NT2/D1 (cell line): ENCODE results near the gene HEMK1.

Source experiments
- DNase-seq: peaks from one replicate; pipeline ENCODE4 v3.0.0-alpha.2; 2011; ENCODE audit warnings: low read depth, low spot score
- H3K27me3 ChIP-seq: 2 replicates; pipeline ENCODE4 v1.6.0; 2011; ENCODE audit warnings: mild to moderate bottlenecking; ENCODE audit not compliant: insufficient read length, insufficient read depth
- H3K36me3 ChIP-seq: 2 replicates; pipeline ENCODE4 v1.6.1; 2011; ENCODE audit warnings: mild to moderate bottlenecking, low read length, mixed read lengths; ENCODE audit not compliant: insufficient read depth, insufficient read length
- H3K4me1 ChIP-seq: 2 replicates; pipeline ENCODE4 v1.5.1; 2011; ENCODE audit not compliant: insufficient read depth, insufficient read length
- H3K4me3 ChIP-seq: 2 replicates; pipeline ENCODE4 v1.5.1; 2011; ENCODE audit warnings: low read depth; ENCODE audit not compliant: insufficient read length
- H3K9ac ChIP-seq: 2 replicates; pipeline ENCODE4 v1.6.0; 2011; ENCODE audit warnings: low read depth; ENCODE audit not compliant: insufficient read length
- H3K9me3 ChIP-seq: 2 replicates; pipeline ENCODE4 v1.5.1; 2011; ENCODE audit warnings: mild to moderate bottlenecking, low read length; ENCODE audit not compliant: insufficient read depth
- SUZ12 ChIP-seq: IDR thresholded peaks from 2 replicates; pipeline ENCODE4 v1.6.1; 2011; ENCODE audit not compliant: insufficient read length, insufficient read depth; ENCODE audit errors: extremely low read depth
- YY1 ChIP-seq: IDR thresholded peaks from 2 replicates; pipeline ENCODE4 v1.6.1; 2011; ENCODE audit not compliant: insufficient read length, insufficient read depth
- ZNF274 ChIP-seq: IDR thresholded peaks from 2 replicates; pipeline ENCODE4 v1.6.1; 2011; ENCODE audit warnings: mild to moderate bottlenecking, low read depth, low read length

Gene HEMK1

DNA sequence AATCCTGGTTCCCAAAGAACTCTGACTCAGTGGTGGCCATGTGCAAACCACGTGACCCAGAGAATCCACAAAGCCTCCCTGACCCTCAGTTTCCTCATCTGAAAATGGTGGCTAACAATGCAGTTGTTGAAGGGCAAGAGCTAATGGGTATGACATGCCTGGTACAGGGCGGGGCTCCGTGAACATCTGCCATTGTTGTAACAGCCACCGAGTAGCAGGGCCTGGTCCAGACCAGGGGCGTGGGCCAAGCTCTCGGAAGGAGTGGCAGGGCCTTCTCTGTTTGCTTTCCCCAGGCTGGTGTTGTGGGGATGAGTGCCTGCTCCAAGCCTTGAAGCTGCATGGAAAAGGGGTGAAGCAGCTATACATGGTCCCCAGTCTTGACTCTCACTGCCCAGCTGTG, 61.1 kb downstream of the HEMK1 start:
- H3K4me1 ChIP-seq: peaks cover 17% of the 10 kb centered on the region
- no peak overlapping the region for H3K9ac ChIP-seq
- H3K36me3 ChIP-seq: peaks cover 17% of the 10 kb centered on the region
- DNase-seq: no peak
- no peaks in the 10 kb centered on the region for H3K27me3 ChIP-seq
- TF ChIP-seq SUZ12 (no peak), ZNF274 (no peak), YY1 (no peak)
- no peak overlapping the region for H3K4me3 ChIP-seq
- H3K9me3 ChIP-seq: no peaks in the 10 kb centered on the region

DNA sequence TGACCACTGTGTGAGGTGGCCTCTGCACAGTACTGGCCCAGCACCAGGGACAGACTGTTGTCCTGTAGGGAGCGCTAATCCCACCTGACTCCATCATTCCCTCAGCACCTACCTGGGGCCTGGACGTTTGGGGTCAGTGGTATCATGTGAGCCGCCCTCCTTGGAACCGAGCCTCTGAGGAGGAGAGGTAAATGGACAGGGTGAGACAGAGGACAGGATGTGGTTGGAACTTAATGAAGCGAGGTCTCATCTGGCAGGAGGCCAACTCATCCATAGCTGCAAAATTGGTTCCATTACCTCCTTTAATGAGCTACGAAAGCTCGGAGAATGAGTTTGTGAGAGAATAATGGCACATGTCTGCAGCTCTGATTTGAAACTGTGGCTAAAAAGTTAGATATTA, 61.6 kb downstream of the HEMK1 start:
- H3K4me3 ChIP-seq: no peak overlapping the region
- peaks cover 13% of the 10 kb centered on the region for H3K4me1 ChIP-seq
- H3K9me3 ChIP-seq: no peaks in the 10 kb centered on the region
- no peaks in the 10 kb centered on the region for H3K27me3 ChIP-seq
- no peak overlapping the region for H3K9ac ChIP-seq
- H3K36me3 ChIP-seq: peaks cover 17% of the 10 kb centered on the region
- no peak for TF ChIP-seq ZNF274
- no peak for TF ChIP-seq SUZ12
- TF ChIP-seq YY1: no peak
- no peak for DNase-seq

DNA sequence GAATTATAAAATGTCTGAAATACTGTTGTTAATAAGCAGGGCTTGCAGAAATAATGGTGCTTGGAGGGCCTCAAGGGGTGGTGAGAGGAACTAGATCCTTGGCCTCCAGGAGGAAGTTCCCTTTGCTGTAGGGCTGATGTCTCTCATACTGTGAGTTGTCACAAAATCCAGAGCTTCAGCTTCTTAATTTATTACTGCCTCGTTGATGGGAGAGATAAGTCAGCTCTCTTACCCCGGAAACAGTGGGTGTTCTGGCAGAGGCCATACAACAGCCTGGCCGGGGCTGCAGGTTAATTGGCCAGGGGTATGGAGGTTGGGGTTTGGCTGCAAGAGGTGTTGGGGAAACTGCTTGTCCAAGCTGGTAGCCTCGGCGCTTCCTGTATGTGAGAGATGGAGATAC, 63.1 kb downstream of the HEMK1 start:
- H3K4me3 ChIP-seq: no peak overlapping the region
- H3K9me3 ChIP-seq: no peaks in the 10 kb centered on the region
- H3K4me1 ChIP-seq: peaks cover 16% of the 10 kb centered on the region
- H3K27me3 ChIP-seq: no peaks in the 10 kb centered on the region
- TF ChIP-seq YY1 (no peak), ZNF274 (no peak), SUZ12 (no peak)
- H3K9ac ChIP-seq: no peak overlapping the region
- no peak for DNase-seq
- H3K36me3 ChIP-seq: peaks cover 11% of the 10 kb centered on the region

DNA sequence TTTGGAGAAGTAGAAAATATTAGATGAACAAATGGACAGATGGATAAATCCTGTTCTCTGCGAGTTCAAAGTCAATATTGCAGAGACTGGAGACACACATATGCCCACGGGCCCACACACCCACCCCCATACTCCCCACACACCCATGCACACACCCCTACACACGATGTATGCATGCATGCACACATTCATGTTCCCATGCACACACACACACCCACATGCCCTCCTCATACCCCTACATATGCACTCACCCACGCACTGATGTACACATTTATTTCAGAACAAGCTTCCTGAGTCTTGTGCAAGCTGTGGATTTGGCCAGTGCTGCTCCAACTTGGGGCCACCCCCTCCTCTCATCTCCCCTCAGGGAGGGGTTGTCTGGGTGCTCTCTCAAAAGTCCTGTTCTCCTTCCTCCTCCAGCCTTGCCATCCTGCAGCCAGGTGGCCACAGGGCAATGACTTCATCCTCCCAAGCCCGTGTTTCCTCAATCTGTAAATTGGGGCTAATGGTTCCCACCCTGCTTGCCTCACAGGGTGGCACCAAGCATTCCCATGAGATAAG, 64.0 kb downstream of the HEMK1 start:
- no peak for DNase-seq
- H3K9me3 ChIP-seq: no peaks in the 10 kb centered on the region
- peaks cover 16% of the 10 kb centered on the region for H3K4me1 ChIP-seq
- H3K4me3 ChIP-seq: no peak overlapping the region
- H3K27me3 ChIP-seq: no peaks in the 10 kb centered on the region
- H3K36me3 ChIP-seq: peaks cover 11% of the 10 kb centered on the region
- TF ChIP-seq YY1 (no peak), ZNF274 (no peak), SUZ12 (no peak)
- no peak overlapping the region for H3K9ac ChIP-seq

DNA sequence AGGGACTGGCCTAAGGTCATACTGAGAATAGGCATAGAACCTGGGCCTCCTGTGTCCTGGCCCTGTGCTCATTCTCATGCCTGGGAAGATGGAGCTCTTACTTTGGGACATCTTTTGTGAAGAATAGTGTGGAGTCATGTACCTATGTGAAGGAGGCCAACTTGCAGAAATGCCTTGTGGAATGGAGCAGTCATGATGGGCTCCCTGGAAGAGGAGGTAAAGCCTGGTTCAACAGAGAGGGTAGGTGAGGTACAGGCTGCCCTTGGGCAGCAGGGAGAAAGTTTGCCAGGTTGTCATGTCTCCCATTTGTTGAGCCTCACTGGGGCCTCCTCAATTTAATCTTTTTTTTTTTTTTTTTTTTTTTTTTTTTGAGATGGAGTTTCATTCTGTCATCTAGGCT, 65.7 kb downstream of the HEMK1 start:
- TF ChIP-seq YY1 (no peak), ZNF274 (no peak), SUZ12 (no peak)
- peaks cover 20% of the 10 kb centered on the region for H3K4me1 ChIP-seq

DNA sequence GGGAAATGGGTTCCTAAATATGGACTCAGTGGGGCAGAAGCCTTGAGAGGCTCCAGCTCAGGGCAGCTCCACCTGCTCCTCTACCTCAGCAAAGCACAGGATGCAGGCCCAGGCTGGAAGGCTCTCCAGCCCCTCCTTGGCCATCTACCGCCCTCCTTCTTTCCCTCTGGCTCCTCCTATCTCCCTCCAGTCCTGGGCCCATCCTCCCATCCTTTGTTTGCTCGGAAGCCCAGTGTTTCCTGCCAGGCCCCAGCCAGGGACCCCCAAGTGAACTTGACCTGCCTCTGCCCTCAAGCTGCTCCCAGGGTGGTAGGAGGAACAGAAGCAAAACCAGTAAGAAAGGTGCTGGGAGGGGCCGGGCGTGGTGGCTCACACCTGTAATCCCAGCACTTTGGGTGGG, 67.7 kb downstream of the HEMK1 start:
- peaks cover 20% of the 10 kb centered on the region for H3K4me1 ChIP-seq
- no peak for DNase-seq

More for the DNA sequence above, 65.7 kb downstream of the HEMK1 start:
- H3K4me3 ChIP-seq: no peak overlapping the region
- no peak overlapping the region for H3K9ac ChIP-seq
- peaks cover 9% of the 10 kb centered on the region for H3K36me3 ChIP-seq
- no peak for DNase-seq
- H3K9me3 ChIP-seq: no peaks in the 10 kb centered on the region
- no peaks in the 10 kb centered on the region for H3K27me3 ChIP-seq

DNA sequence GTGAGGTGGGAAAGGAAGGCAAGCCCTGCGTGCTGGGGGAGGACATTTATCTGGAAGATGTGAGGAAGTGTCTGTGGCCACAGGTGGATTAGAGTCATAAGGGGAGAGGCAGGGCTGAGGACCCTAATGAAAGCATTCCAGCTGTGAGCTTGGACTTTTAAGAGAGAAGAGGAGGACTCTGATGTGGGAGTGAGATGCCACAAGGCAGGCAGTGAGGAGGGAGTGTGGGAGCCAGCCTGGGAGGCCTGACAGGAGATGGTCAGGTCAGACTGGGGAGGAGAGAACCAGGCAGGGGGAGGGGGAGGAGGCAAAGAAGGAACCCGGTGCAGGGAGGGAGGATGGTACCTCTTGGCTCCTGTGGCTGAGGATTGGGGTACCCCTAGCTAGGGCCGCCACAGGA, 68.6 kb downstream of the HEMK1 start:
- Histone ChIP-seq H3K4me1 (peaks cover 20% of the 10 kb centered on the region), H3K36me3 (peaks cover 24% of the 10 kb centered on the region), H3K4me3 (no peak overlapping the region), H3K27me3 (no peaks in the 10 kb centered on the region), H3K9me3 (no peaks in the 10 kb centered on the region), H3K9ac (no peak overlapping the region)
- TF ChIP-seq ZNF274 (no peak), SUZ12 (no peak), YY1 (no peak)
- no peak for DNase-seq

More for the DNA sequence above, 67.7 kb downstream of the HEMK1 start:
- Histone ChIP-seq H3K27me3 (no peaks in the 10 kb centered on the region), H3K4me3 (no peak overlapping the region), H3K9ac (no peak overlapping the region), H3K36me3 (peaks cover 21% of the 10 kb centered on the region), H3K9me3 (no peaks in the 10 kb centered on the region)
- TF ChIP-seq ZNF274 (no peak), SUZ12 (no peak), YY1 (no peak)
